IMR-90 (cell line): ENCODE results near the gene RUNX1.

Experiments used
- CHD1 ChIP-seq: IDR thresholded peaks from 2 replicates; pipeline ENCODE4 v1.6.1; 2012; ENCODE audit warnings: low read depth, low read length, improper control_type of control experiment
- CTCF ChIP-seq: conservative IDR thresholded peaks from 2 replicates; pipeline ENCODE4 v1.5.1; 2012; ENCODE audit warnings: mild to moderate bottlenecking, low read depth, low read length, improper control_type of control experiment
- FOS ChIP-seq: fragments of 150-350 bp; IDR thresholded peaks from 2 replicates; pipeline ENCODE4 v1.6.1; 2016; ENCODE audit warnings: low read depth, low read length
- MAFK ChIP-seq: IDR thresholded peaks from 2 replicates; pipeline ENCODE4 v1.6.1; 2012; ENCODE audit warnings: low read depth, low read length, improper control_type of control experiment
- MAZ ChIP-seq: IDR thresholded peaks from 2 replicates; pipeline ENCODE4 v1.6.1; 2012; ENCODE audit warnings: low read depth, mild to moderate bottlenecking, low read length, improper control_type of control experiment, moderate library complexity, borderline replicate concordance
- MXI1 ChIP-seq: IDR thresholded peaks from 2 replicates; pipeline ENCODE4 v1.6.1; 2012; ENCODE audit warnings: low read depth, mild to moderate bottlenecking, low read length, moderate library complexity, borderline replicate concordance
- NFE2L2 ChIP-seq: fragments of 150-350 bp; IDR thresholded peaks from 2 replicates; pipeline ENCODE4 v1.6.1; 2016; ENCODE audit warnings: low read depth, mild to moderate bottlenecking, low read length
- POLR2A ChIP-seq: IDR thresholded peaks from 2 replicates; pipeline ENCODE4 v1.6.1; 2012; ENCODE audit warnings: mild to moderate bottlenecking, low read depth, low read length
- RAD21 ChIP-seq: IDR thresholded peaks from 2 replicates; pipeline ENCODE4 v1.6.1; 2012; ENCODE audit warnings: low read length, improper control_type of control experiment
- RFX5 ChIP-seq: IDR thresholded peaks from 2 replicates; pipeline ENCODE4 v1.8.0; 2012; ENCODE audit warnings: low read depth, mild to moderate bottlenecking, low read length, moderate library complexity

- TF ChIP-seq CTCF (no peak), MAFK (no peak), POLR2A (no peak), CHD1 (no peak), MXI1 (no peak), RAD21 (no peak), RFX5 (no peak), NFE2L2 (no peak), FOS (no peak), MAZ (no peak)
Observed at GRCh38 chr21:34850166-34850690, 198.9 kb downstream of the RUNX1 start.
